Spinal cord (tissue), 10 donors: ENCODE data around the gene GPR27. TPM values are rescaled to one million over a fixed set of nuclear protein-coding genes. Genes with fewer than 3 reads are reported as not detected.
A peak's percentile ranks its signal among the peaks of the same experiment; 100 is the strongest.

Experiments
- DNase-seq, 6 donors: peaks; one replicate each; pipeline versions ENCODE4 v3.0.0 to v3.0.0-alpha.2; 2013 to 2015; ENCODE audit warnings: low spot score in 6 of 6, low read depth in 4 of 6
- H3K27ac ChIP-seq: one replicate; pipeline ENCODE4 v1.5.1; 2013; ENCODE audit warnings: low read depth, low read length, control low read depth
- H3K27me3 ChIP-seq: one replicate; pipeline ENCODE4 v1.6.1; 2013; ENCODE audit warnings: low read length; ENCODE audit not compliant: control insufficient read depth, insufficient read depth
- H3K36me3 ChIP-seq: one replicate; pipeline ENCODE4 v1.6.1; 2013; ENCODE audit warnings: low read length; ENCODE audit not compliant: control insufficient read depth, insufficient read depth
- H3K4me1 ChIP-seq: one replicate; pipeline ENCODE4 v1.6.1; 2013; ENCODE audit warnings: low read length; ENCODE audit not compliant: control insufficient read depth, insufficient read depth
- H3K4me3 ChIP-seq: one replicate; pipeline ENCODE4 v1.5.1; 2013; ENCODE audit warnings: low read depth, low read length, control low read depth
- H3K9me3 ChIP-seq: one replicate; pipeline ENCODE4 v1.6.1; 2013; ENCODE audit warnings: low read length; ENCODE audit not compliant: control insufficient read depth, insufficient read depth
- WGBS: methylation state at CpG from one replicate; pipeline ENCODE4 v1.1.5; 2013; ENCODE audit warnings: missing lambda C conversion rate; ENCODE audit not compliant: insufficient coverage; 5-methylcytosine and 5-hydroxymethylcytosine counted together
- polyA plus RNA-seq, 2 donors: library from polyadenylated mRNA; unstranded; fragments of 120-200 nt; gene quantifications; one replicate each; pipeline ENCODE4 v1.2.1, GENCODE V29; 2013; ENCODE audit not compliant: insufficient read length in 2 of 2
- total RNA-seq, 2 donors: library from RNA; depleted of rRNA in 1 of 2; stranded (reverse); fragments of 120-200 nt in 1 of 2; fragments of >200 nt in 1 of 2; gene quantifications; one replicate each; pipeline versions ENCODE4 v1.2.3 to v1.2.4, GENCODE V29; 2013 to 2014
- donor health status: healthy.

GPR27 gene
- total and polyA plus RNA-seq, 4 donors = 4.2 to 35.5 (median 21.8) TPM

DNA sequence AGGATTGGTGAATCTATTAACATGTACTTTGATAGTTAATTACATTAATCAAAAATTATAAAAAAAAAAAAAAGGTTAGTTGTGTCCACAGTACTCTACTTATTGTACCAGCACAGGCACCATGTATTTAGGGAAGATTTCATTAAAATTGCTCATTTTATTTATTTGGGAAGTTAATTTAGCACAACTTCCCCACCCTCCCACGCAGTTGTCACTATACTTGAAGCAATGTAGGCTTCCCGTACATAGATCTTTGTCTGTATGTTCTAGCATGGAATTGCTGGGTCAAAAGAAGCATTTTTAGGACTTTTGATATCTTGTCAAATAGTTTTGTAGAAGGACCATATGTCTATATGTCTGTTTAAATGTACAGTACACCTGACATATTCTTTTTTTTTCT is 4.4 kb downstream of the GPR27 start:
- no peak for DNase-seq
- peaks cover 18% of the 10 kb centered on the region for H3K27me3 ChIP-seq
- H3K27ac ChIP-seq = no peak overlapping the region
- no peaks in the 10 kb centered on the region for H3K9me3 ChIP-seq
- H3K36me3 ChIP-seq = no peaks in the 10 kb centered on the region
- H3K4me3 ChIP-seq = no peak overlapping the region
- WGBS = no CpG with 5 or more reads among the region's 2 CpGs
- peaks cover 6% of the 10 kb centered on the region for H3K4me1 ChIP-seq

DNA sequence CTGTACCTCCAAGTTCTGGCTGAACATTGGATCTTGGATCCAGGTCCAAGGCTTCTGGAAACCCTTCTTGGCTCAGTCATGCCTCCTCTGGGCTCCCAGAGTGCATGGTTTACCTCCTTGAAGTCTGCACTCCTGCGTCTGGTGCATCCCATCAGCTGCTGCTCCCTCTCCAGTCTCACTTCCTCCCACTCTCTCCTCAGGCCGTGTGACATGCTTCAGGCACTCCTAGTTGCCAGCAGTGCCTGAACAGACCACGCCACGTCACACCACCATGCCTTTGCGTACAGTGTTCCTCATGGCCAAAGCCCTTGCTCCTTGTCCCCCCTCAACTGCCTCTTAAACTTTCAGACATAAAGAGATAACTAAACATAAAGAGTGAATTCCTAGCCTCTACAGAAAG is 5.7 kb downstream of the GPR27 start:
- Histone ChIP-seq H3K36me3 (no peaks in the 10 kb centered on the region), H3K4me3 (no peak overlapping the region), H3K27me3 (peaks cover 15% of the 10 kb centered on the region), H3K27ac (no peak overlapping the region), H3K4me1 (peaks cover 4% of the 10 kb centered on the region), H3K9me3 (no peaks in the 10 kb centered on the region)
- WGBS = 78% methylated on average over 5 of the region's 5 CpGs
- DNase-seq = no peak

DNA sequence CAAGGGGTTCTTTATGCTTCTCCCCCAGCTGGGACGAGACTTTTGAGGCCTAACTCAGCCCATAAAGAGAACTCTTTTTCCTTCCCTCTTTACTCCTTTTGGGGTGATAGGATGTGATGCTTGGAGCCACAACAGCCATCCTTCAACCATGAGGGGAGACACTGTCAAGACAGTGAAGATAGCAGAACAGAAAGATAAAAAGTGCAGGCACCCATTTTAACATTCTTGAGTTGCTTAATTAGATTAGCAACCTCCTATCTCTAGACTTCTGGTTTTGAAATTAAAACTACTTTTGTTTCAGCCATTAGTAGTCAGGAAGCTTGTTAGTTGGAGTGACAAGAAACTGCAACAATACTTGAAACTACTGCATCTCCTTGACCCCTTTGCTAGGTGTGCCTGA is 6.5 kb downstream of the GPR27 start:
- no CpG with 5 or more reads among the region's 1 CpG for WGBS
- H3K4me3 ChIP-seq = no peak overlapping the region
- H3K9me3 ChIP-seq = no peaks in the 10 kb centered on the region
- DNase-seq = no peak
- H3K27me3 ChIP-seq = peaks cover 10% of the 10 kb centered on the region
- H3K4me1 ChIP-seq = no peaks in the 10 kb centered on the region
- H3K36me3 ChIP-seq = no peaks in the 10 kb centered on the region
- no peak overlapping the region for H3K27ac ChIP-seq

DNA sequence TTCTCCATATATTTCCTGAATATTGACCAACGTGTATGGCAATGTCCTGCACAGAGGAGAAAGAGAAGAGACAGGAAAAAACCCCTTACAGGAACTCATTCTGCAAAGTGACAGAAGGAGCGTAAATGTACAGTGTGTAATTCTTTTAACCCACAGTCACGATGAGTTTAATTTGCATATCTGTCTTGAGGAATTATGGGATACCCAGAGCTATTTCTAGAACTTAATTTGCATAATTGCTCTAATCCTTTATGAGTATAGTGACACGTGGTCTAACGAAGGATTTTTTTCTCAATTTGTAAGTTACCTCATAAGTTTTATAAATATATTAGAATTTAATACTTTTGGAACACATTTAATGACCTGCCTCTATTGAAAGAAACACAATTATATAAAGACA is 9.8 kb downstream of the GPR27 start:
- DNase-seq = peak in 2 of 6 donors; percentile 39 to 65
- Histone ChIP-seq H3K27me3 (peaks cover 6% of the 10 kb centered on the region), H3K4me3 (no peak overlapping the region), H3K4me1 (no peaks in the 10 kb centered on the region), H3K9me3 (no peaks in the 10 kb centered on the region), H3K27ac (no peak overlapping the region), H3K36me3 (no peaks in the 10 kb centered on the region)
- no CpG with 5 or more reads among the region's 5 CpGs for whole genome bisulfite sequencing

DNA sequence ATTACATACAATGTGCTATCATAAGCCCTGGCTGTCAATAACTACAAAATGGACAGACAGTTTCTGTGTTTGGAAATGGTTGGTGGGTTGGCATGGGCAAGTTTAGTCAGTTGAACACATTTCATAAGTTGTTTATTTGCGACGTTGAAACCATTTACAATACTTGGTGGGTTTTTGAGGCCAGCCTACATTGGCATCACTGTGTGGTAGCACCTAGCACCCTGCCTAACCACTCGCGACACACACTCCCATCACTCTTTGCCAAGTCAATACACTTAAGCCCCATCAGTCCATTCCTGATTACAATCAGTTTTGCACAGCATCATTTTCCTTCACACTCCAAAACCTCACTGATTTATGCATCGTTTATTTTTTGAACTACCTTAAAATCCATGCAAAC is 17.5 kb downstream of the GPR27 start:
- H3K27me3 ChIP-seq = no peaks in the 10 kb centered on the region
- 83% methylated on average over 4 of the region's 5 CpGs for WGBS
- H3K4me1 ChIP-seq = no peaks in the 10 kb centered on the region
- no peaks in the 10 kb centered on the region for H3K36me3 ChIP-seq
- H3K27ac ChIP-seq = no peak overlapping the region
- H3K9me3 ChIP-seq = no peaks in the 10 kb centered on the region
- DNase-seq = no peak
- H3K4me3 ChIP-seq = no peak overlapping the region

DNA sequence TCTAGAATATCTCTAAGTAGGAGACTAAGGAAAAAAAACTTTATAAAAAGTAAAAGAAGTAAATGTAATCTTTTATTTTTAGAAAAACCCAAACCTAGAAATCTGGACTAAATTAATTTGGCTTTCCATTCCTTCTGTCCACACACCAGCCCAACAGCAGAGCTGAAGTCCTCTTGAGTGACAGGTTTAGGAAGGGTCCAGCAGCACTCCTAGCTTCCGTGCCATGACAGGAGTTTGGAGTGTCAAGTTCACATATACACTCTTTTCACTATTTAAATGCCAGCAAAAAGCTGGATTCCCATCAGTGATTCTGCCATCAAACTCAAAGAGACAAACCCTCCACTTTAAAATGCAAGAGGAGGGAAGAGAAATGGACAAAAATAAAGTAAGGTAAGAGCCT is 18.2 kb downstream of the GPR27 start:
- H3K36me3 ChIP-seq = no peaks in the 10 kb centered on the region
- no peaks in the 10 kb centered on the region for H3K4me1 ChIP-seq
- no peak overlapping the region for H3K4me3 ChIP-seq
- H3K9me3 ChIP-seq = no peaks in the 10 kb centered on the region
- DNase-seq = no peak
- no peak overlapping the region for H3K27ac ChIP-seq
- 63% methylated on average over 1 of the region's 1 CpG for WGBS
- no peaks in the 10 kb centered on the region for H3K27me3 ChIP-seq

DNA sequence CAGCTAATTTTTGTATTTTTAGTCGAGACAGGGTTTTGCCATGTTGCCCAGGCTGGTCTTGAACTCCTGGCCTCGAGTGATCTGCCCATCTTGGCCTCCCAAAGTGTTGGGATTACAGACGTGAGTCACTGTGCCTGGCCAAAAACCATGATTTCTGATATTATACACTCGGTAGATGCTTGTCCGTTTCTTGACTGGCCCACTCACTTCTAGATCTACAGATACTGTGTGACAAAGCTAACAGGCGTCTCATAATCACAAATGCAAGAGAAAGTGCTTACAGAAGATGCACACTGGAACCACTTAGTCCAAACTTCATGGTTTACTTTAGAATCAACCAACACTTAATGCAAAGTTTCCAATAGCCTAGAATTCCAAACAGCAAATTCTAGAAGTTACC is 22.9 kb downstream of the GPR27 start:
- peaks cover 11% of the 10 kb centered on the region for H3K27me3 ChIP-seq
- 80% methylated on average over 6 of the region's 6 CpGs for WGBS

DNA sequence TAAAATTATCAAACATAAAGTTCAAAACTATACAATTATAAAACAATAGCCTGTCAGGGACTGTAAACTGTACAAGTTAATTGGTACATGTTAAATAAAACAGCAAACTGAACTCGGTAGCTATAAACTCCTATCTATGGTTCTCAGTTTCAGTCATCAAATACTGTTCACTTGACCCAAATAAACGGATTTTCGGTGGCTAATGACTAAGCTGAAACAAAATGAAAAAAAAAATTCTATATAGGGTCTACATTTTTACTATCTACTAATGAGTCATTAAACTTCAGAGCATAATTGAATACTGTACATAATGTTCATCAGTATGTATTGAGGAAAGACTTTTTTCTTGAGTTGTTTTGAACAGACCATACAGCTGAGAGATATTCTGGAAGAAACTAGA is 24.7 kb downstream of the GPR27 start:
- Histone ChIP-seq H3K9me3 (no peaks in the 10 kb centered on the region), H3K36me3 (no peaks in the 10 kb centered on the region), H3K27ac (no peak overlapping the region), H3K4me1 (no peaks in the 10 kb centered on the region), H3K4me3 (no peak overlapping the region), H3K27me3 (peaks cover 26% of the 10 kb centered on the region)
- no CpG with 5 or more reads among the region's 3 CpGs for WGBS
- no peak for DNase-seq

More for the DNA sequence above, 22.9 kb downstream of the GPR27 start:
- no peak for DNase-seq
- Histone ChIP-seq H3K4me3 (no peak overlapping the region), H3K4me1 (no peaks in the 10 kb centered on the region), H3K27ac (no peak overlapping the region), H3K9me3 (no peaks in the 10 kb centered on the region), H3K36me3 (no peaks in the 10 kb centered on the region)

DNA sequence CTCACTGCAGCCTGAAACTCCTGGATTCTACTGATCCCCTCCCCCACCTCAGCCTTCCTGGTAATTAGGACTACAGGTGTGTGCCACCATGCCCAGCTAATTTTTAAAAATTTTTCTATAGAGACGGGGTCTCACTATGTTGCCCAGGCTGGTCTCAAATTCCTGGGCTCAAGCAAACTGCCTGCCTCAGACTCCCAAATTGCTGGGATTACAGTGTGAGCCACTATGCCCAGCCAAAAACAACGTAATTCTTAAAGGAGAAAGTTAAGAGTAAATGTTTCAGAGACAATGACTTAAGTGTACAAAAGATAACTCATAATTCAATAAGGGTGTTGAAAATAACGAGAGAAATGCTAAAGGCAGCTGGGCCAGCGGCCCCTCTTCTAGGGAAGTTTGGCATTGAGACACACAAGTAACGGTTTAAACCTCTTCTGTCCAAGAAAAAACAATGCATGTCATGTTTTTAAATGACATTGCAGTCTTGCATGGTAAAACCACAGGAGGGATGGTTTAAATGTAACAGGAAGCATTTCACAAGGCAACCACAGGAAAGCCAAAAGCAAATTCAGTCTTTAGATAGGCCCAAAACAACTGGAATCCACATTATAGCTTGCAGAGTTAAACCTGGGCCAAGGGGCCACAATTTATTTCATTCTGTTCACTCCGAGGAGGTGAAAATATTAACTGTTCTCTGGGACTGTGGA is 26.2 kb downstream of the GPR27 start:
- H3K27ac ChIP-seq = no peak overlapping the region
- H3K4me3 ChIP-seq = no peak overlapping the region
- WGBS = 60% methylated on average over 1 of the region's 6 CpGs
- no peaks in the 10 kb centered on the region for H3K36me3 ChIP-seq
- DNase-seq = no peak
- H3K4me1 ChIP-seq = peaks cover 7% of the 10 kb centered on the region
- H3K9me3 ChIP-seq = no peaks in the 10 kb centered on the region
- peaks cover 39% of the 10 kb centered on the region for H3K27me3 ChIP-seq

DNA sequence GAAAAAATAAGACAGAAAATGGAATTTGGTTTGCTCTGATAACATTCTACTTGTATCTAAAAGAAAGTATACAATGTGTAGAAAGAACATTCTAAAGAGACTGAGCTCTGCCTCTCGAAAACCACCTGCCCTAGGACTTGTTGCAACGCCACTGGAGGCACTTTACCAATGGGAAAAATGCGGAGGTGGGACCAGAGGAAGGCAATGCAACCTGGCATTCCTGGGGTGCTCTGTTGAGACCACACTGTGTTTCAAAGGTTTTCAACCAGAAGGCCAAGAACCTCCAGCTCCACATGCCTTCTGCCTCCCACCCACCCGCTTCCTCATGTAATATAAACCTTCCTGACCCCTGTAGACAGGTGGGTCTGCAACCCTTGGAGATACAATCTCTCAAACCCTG is 26.8 kb downstream of the GPR27 start:
- no peaks in the 10 kb centered on the region for H3K36me3 ChIP-seq
- no peak overlapping the region for H3K27ac ChIP-seq
- no peak for DNase-seq
- peaks cover 11% of the 10 kb centered on the region for H3K4me1 ChIP-seq
- no peaks in the 10 kb centered on the region for H3K9me3 ChIP-seq
- WGBS = 92% methylated on average over 4 of the region's 4 CpGs
- no peak overlapping the region for H3K4me3 ChIP-seq
- H3K27me3 ChIP-seq = peaks cover 42% of the 10 kb centered on the region
